ENCODE data around the gene BEX2.

DNA sequence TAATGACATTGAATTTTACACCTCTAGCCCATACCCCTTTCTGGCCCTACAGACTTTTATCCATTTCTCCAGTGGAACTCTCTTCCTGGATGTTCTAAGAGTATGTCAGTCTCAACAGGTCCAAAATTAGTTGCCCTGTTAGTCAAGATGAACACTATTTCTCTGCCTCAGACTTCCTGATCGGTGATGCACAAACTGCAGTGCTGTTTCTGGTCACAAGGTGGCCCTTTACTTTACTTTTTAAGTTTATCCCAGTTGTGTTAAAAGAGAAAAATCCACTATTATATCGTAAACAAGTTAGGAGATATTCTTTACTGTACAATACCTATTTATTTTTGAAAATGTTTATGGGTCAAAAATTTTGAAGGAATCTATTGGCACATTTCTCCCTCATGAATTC lies 32.3 kb upstream of the BEX2 start:
- no peak for TF ChIP-seq EZH2 (IDR thresholded peaks at IDR 0.05; ENCODE audit: insufficient read depth, low read length)
- TF ChIP-seq CTCF (IDR thresholded peaks at IDR 0.05; ENCODE audit: insufficient read depth, low read depth, low read length): peak; percentile 61
